Stomach (tissue), 9 donors: ENCODE results near the gene STYXL1. TPM values are rescaled to one million over a fixed set of nuclear protein-coding genes. Genes with fewer than 3 reads are reported as not detected.

Experiments
- DNase-seq, 2 donors: peaks; one replicate each; pipeline versions ENCODE4 v3.0.0 to v3.0.0-alpha.2; 2013 to 2019
- H3K27ac ChIP-seq, 5 donors: fragments of 200-600 bp in 4 of 5; sonication (generic) in 4 of 5; one replicate each; pipeline ENCODE4 v1.5.1; 2013 to 2019; ENCODE audit warnings: mild to moderate bottlenecking in 1 of 5, moderate library complexity in 1 of 5
- H3K27me3 ChIP-seq, 3 donors: fragments of 200-600 bp; sonication (generic); one replicate each; pipeline ENCODE4 v1.5.1; 2017 to 2019; ENCODE audit warnings: mixed run types in 1 of 3
- H3K36me3 ChIP-seq, 4 donors: fragments of 200-600 bp; sonication (generic); 1 replicate in 3 of 4; 2 replicates in 1 of 4; pipeline ENCODE4 v1.5.1; 2016 to 2019
- H3K4me1 ChIP-seq, 4 donors: fragments of 200-600 bp; sonication (generic); one replicate each; pipeline ENCODE4 v1.5.1; 2016 to 2019
- H3K4me3 ChIP-seq, 4 donors: fragments of 200-600 bp; sonication (generic) in 3 of 4; one replicate each; pipeline ENCODE4 v1.5.1; 2016 to 2019; ENCODE audit warnings: mild to moderate bottlenecking in 1 of 4
- H3K9me3 ChIP-seq, 4 donors: fragments of 200-600 bp; sonication (generic); one replicate each; pipeline ENCODE4 v1.5.1; 2016 to 2019
- CTCF ChIP-seq, 7 experiments: fragments of 450-650 bp in 4 of 7; fragments of 200-600 bp in 3 of 7; sonication (generic) in 3 of 7; IDR thresholded peaks; one replicate each; pipeline ENCODE4 v1.5.1; 2016 to 2019; ENCODE audit warnings: antibody characterized with exemption in 7 of 7, control low read depth in 2 of 7, mild to moderate bottlenecking in 1 of 7
- EP300 ChIP-seq: sonication (generic); formaldehyde crosslinking; IDR thresholded peaks from one replicate; pipeline ENCODE4 v1.6.1; 2017; ENCODE audit warnings: antibody characterized with exemption
- POLR2A ChIP-seq, 4 donors: fragments of 450-650 bp; IDR thresholded peaks; one replicate each; pipeline ENCODE4 v1.6.1; 2016; ENCODE audit warnings: antibody characterized with exemption in 4 of 4, control low read depth in 2 of 4, mild to moderate bottlenecking in 1 of 4, moderate library complexity in 1 of 4
- POLR2AphosphoS5 ChIP-seq, 3 donors: sonication (generic); formaldehyde crosslinking; IDR thresholded peaks; one replicate each; pipeline ENCODE4 v1.6.1; 2016; ENCODE audit warnings: antibody characterized with exemption in 3 of 3
- WGBS, 5 donors: extraction: QIAGEN DNeasy Blood & Tissue Kit in 3 of 5; methylation state at CpG; one replicate each; pipeline versions ENCODE4 v1.1.5 to v1.1.7; 2013 to 2018; 5-methylcytosine and 5-hydroxymethylcytosine counted together
- intact Hi-C: fragments of 100-400 bp; cut with DNase I; formaldehyde crosslinking; loops from one replicate; pipeline ENCODE4 v1.15.1; 2023; ENCODE audit warnings: low total_unique reads
- polyA plus RNA-seq, 3 donors: library from polyadenylated mRNA; stranded (reverse); fragments of 200-250 nt; gene quantifications; one replicate each; pipeline ENCODE4 v1.2.3, GENCODE V29; 2013
- total RNA-seq, 5 donors: library from RNA; depleted of rRNA; stranded (reverse); fragments of >200 nt; gene quantifications; one replicate each; pipeline versions ENCODE4 v1.1.0 to v1.2.3, GENCODE V29; 2014 to 2016
- donor health status: healthy with polysubstance abuse.
- donor health status: Bipolar disorder and iron deficiency.
- donor health status: healthy.

The STYXL1 gene
- total and polyA plus RNA-seq, 8 donors = 12.3 to 58.1 (median 33.4) TPM

GRCh38 chr7:75965617-75966016, 82.2 kb downstream of the STYXL1 start:
- intact Hi-C loops = loop anchor here (10.0 kb wide), 1 partner anchor 61 kb away; no protein-coding TSS in a partner anchor
- 76 to 87% (median 84%) methylated on average over 10 to 13 of the region's 13 CpGs for WGBS, 5 donors
- peaks cover 4 to 37% (median 22%) of the 10 kb centered on the region in 4 donors for H3K36me3 ChIP-seq

GRCh38 chr7:75963381-75963995, 84.3 kb downstream of the STYXL1 start:
- TF ChIP-seq EP300 = no peak
- no peak for TF ChIP-seq POLR2AphosphoS5 (IDR thresholded peaks at IDR 0.05)
- TF ChIP-seq POLR2A (IDR thresholded peaks at IDR 0.05) = no peak
- TF ChIP-seq CTCF (IDR thresholded peaks at IDR 0.05) = no peak
- H3K9me3 ChIP-seq = no peaks in the 10 kb centered on the region
- DNase-seq = no peak
- H3K4me3 ChIP-seq = no peak overlapping the region
- H3K4me1 ChIP-seq = peaks cover 23 to 49% (median 39%) of the 10 kb centered on the region in 4 donors
- no peaks in the 10 kb centered on the region for H3K27me3 ChIP-seq
- peak overlapping the region in 4 of 5 donors; percentile 62 to 91 (median 72) for H3K27ac ChIP-seq
- peaks cover 11 to 52% (median 34%) of the 10 kb centered on the region in 4 donors for H3K36me3 ChIP-seq
- intact Hi-C loops = loop anchor here (10.0 kb wide), 1 partner anchor 59 kb away; no protein-coding TSS in a partner anchor
- 78 to 89% (median 86%) methylated on average over 9 of the region's 9 CpGs for WGBS, 5 donors

More at GRCh38 chr7:75965617-75966016, 82.2 kb downstream of the STYXL1 start:
- Histone ChIP-seq H3K4me3 (no peak overlapping the region), H3K4me1 (peaks cover 25 to 65% (median 52%) of the 10 kb centered on the region in 4 donors), H3K9me3 (no peaks in the 10 kb centered on the region), H3K27ac (peak overlapping the region in 4 of 5 donors; percentile 86 to 91 (median 87)), H3K27me3 (no peaks in the 10 kb centered on the region)
- no peak for DNase-seq
- TF ChIP-seq CTCF (IDR thresholded peaks at IDR 0.05) (no peak), POLR2A (IDR thresholded peaks at IDR 0.05) (no peak), POLR2AphosphoS5 (IDR thresholded peaks at IDR 0.05) (no peak), EP300 (no peak)

GRCh38 chr7:75962607-75963380, 85.0 kb downstream of the STYXL1 start:
- peaks cover 11 to 53% (median 35%) of the 10 kb centered on the region in 4 donors for H3K36me3 ChIP-seq
- H3K27ac ChIP-seq = peak overlapping the region in 4 of 5 donors; percentile 62 to 91 (median 72)
- peak in 2 of 3 donors; percentile 13 for TF ChIP-seq POLR2AphosphoS5 (IDR thresholded peaks at IDR 0.05)
- TF ChIP-seq EP300 = no peak
- H3K9me3 ChIP-seq = no peaks in the 10 kb centered on the region
- H3K4me1 ChIP-seq = peaks cover 16 to 49% (median 32%) of the 10 kb centered on the region in 4 donors
- H3K4me3 ChIP-seq = no peak overlapping the region
- intact Hi-C loops = loop anchor here (10.0 kb wide), 1 partner anchor 58 kb away; no protein-coding TSS in a partner anchor
- no peak for DNase-seq
- H3K27me3 ChIP-seq = no peaks in the 10 kb centered on the region
- 63 to 80% (median 71%) methylated on average over 18 of the region's 18 CpGs for WGBS, 5 donors

GRCh38 chr7:75961218-75961617, 86.6 kb downstream of the STYXL1 start:
- intact Hi-C loops = loop anchor here (10.0 kb wide), 1 partner anchor 56 kb away; no protein-coding TSS in a partner anchor
- DNase-seq = peak in 1 of 2 donors; percentile 16
- Histone ChIP-seq H3K27ac (no peak overlapping the region), H3K27me3 (no peaks in the 10 kb centered on the region), H3K4me1 (peaks cover 18 to 50% (median 30%) of the 10 kb centered on the region in 4 donors), H3K4me3 (no peak overlapping the region), H3K9me3 (no peaks in the 10 kb centered on the region), H3K36me3 (peaks cover 15 to 65% (median 50%) of the 10 kb centered on the region in 4 donors)
- 96 to 99% (median 98%) methylated on average over 7 of the region's 7 CpGs for WGBS, 5 donors
- no peak for TF ChIP-seq POLR2A (IDR thresholded peaks at IDR 0.05)
- TF ChIP-seq POLR2AphosphoS5 (IDR thresholded peaks at IDR 0.05) = no peak
- TF ChIP-seq CTCF (IDR thresholded peaks at IDR 0.05) = no peak
- TF ChIP-seq EP300 = no peak
